Activated CD4-positive, alpha-beta T cell treated with anti-CD3 and anti-CD28 coated beads, Interleukin-2, Interleukin-6, amounts not matched to agents 100 ng/mL and 50 ng/mL, durations not matched to agents 16 hours and 8 hours (primary cell): ENCODE measurements around the gene GIMAP4.
"Not testable (repeated sequence)": the region's sequence is repeated elsewhere in the genome, so short reads cannot be mapped to it uniquely, and the experiment has no call there.

ENCODE experiments used
- DNase-seq: peaks from one replicate; pipeline ENCODE4 v3.0.0-alpha.2; 2020

The GIMAP4 gene

GRCh38 chr7:150580638-150581394, 13.6 kb downstream of the GIMAP4 start:
- no peak for DNase-seq

- no peak for DNase-seq
Measured at GRCh38 chr7:150585199-150585598, 18.0 kb downstream of the GIMAP4 start.

- DNase-seq, result no peak
Measured at GRCh38 chr7:150586068-150586784, 19.0 kb downstream of the GIMAP4 start.

GRCh38 chr7:150586785-150587152, 19.6 kb downstream of the GIMAP4 start:
- DNase-seq, result no peak

- no peak for DNase-seq
Measured at GRCh38 chr7:150587551-150587950, 20.4 kb downstream of the GIMAP4 start.

- DNase-seq, result no peak
Measured at GRCh38 chr7:150594805-150595204, 27.6 kb downstream of the GIMAP4 start.

- no peak for DNase-seq
Measured at GRCh38 chr7:150595361-150595760, 28.2 kb downstream of the GIMAP4 start.

- not testable (repeated sequence) for DNase-seq
Measured at GRCh38 chr7:150603600-150603999, 36.4 kb downstream of the GIMAP4 start.

GRCh38 chr7:150610233-150610632, 43.0 kb downstream of the GIMAP4 start:
- no peak for DNase-seq

GRCh38 chr7:150612925-150613324, 45.7 kb downstream of the GIMAP4 start:
- DNase-seq, result no peak

- no peak for DNase-seq
Measured at GRCh38 chr7:150613880-150614279, 46.7 kb downstream of the GIMAP4 start.

- DNase-seq, result not testable (repeated sequence)
Measured at GRCh38 chr7:150614426-150614825, 47.2 kb downstream of the GIMAP4 start.

- not testable (repeated sequence) for DNase-seq
Measured at GRCh38 chr7:150615221-150615755, 48.1 kb downstream of the GIMAP4 start.

- DNase-seq, result no peak
Measured at GRCh38 chr7:150620061-150620460, 52.9 kb downstream of the GIMAP4 start.

- peak; percentile 25 for DNase-seq
Measured at GRCh38 chr7:150620617-150621371, 53.6 kb downstream of the GIMAP4 start.

- peak; percentile 47 for DNase-seq
Measured at GRCh38 chr7:150621376-150621775, 54.2 kb downstream of the GIMAP4 start.
